ENCODE data around the gene TNNT3.
"Not testable (repeated sequence)": the region's sequence is repeated elsewhere in the genome, so short reads cannot be mapped to it uniquely, and the experiment has no call there.

The TNNT3 gene

DNA sequence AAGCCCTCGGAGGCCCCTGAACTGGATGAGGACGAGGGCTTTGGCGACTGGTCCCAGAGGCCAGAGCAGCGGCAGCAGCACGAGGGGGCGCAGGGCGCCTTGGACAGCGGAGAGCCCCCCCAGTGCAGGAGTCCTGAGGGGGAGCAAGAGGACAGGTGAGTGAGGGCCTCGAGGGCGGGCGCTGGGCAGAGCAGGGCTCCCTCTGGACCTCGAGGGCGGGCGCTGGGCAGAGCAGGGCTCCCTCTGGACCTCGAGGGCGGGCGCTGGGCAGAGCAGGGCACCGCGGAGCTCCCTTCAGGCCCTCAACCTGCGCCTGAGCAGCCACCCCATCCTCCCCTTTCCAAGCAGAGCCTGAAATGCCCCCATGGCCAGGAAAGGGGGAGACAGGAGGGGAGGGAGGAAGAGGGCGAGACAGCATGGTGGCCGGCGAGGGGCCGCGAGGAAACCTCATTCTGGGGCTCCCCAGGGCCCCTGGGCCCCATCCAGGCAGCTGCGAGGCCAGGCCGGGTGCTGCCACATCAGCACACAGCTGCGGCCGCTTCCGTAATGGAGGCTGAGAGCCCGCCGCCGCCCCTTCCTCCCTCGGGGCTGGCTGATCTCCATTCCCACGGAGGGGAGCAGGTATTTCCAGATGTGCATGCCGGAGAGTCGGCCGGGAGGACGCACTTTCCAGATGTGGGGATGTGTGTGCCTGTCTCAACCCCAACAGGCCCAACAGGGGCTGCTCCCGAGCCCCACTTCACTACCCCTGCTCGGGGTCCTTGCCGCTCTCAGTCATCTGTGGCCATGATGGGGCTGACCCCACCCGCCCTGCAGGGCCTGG, 37.9 kb upstream of the TNNT3 start:
- no peak for DNase-seq

DNA sequence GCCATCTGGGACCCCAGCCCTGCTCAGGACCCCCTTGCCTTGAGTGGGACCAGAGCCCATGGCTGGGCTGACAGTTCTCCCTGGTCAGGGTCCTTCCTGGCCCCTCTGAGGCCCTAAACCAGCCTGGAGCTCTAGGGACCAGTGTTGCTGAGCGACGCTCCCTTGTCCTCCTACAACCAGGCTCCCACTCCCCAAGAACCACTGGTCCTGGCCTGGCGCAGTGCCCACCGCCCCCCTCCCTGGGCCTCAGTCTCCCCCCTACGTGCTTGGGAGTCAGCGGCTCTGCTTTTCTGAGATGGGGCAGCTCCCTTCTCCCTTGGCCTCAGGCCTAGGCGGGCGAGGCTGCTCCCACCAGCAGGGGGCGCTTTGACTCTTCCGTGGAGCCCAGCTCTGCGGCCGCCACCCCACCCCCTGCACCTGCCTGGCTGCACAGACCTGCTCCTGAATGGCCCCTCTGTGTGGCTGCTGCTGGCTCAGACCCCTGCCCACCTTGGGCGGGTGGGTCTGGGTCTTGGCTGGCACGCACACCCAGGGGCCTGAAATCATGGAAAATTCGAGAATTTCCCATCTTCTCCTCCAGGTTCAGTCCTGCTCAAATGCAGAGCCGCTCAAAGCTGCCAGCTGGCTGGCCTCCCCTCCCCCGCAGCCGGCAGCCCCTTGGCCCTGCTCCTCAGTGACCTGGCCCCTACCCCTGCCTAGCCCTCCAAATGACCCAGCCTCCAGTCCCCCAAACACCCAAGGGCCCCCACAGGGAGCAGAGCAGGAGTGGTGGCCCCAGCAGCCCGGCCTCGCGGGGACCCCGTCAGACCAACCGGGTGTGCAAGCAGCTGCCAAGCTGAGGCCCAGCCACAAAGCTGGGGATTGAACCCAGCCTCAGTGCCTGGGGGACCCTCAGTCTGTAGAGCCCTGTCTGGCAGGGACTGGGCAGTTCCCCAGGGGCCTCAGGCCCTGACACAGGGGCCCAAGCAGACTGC, 37.0 kb upstream of the TNNT3 start:
- DNase-seq = peak; percentile 46 to 93

DNA sequence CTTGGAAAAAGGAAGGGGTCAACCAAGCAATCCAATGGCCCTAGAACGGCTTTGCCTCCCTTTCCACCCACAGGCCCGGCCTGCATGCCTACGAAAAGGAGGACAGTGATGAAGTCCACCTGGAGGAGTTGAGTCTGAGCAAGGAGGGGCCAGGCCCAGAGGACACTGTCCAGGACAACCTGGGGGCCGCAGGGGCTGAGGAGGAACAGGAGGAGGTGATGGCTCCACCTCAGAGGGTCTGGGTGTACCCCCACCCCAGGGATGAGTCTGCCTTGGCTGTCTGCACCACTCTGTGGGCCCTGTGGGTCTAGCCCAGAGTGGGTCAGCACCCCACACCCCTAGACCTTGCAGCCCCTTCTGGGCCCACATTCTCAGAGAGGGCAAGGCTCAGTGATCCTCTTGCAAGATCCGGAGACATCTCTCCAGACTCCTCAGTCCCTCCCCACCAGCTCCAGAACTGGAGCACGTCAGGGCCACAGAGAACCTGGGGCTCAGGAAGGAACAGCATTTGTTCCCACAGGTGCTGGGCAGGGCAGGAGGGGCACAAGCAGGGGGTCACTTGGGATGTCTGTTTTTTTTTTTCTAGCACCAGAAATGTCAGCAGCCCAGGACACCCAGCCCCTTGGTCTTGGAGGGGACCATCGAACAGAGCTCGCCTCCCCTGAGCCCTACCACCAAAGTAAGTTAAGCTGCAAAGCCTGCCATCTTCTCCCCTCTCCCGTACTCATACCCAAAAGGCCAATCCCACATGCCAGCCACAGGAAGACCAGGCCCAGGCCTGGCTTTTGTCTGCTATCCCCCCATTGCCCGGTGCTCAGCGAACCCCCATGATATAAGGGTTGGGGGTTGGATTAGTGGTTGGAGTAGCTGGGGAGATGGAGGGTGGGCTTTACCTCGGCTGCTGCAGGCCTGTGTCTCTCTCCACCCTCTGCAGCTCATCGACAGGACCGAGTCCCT, 35.9 kb upstream of the TNNT3 start:
- DNase-seq = no peak

DNA sequence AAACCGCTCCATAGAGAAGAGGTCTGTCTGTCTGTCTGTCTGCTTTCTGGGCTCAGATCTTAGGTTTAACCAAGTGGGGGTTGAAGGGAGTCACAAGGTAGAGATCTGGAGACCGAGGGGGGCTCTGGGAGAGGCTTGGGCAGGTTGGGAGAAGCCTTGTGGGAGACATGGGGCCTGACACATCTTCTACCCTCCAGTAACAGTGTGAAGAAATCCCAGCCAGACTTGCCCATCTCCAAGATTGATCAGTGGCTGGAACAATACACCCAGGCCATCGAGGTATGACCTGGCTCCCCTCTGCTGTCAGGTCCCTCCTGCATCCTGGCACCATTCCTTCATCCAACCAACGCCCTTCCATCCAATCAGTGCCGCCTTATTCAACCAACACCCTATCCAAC, 35.2 kb upstream of the TNNT3 start:
- DNase-seq = no peak

DNA sequence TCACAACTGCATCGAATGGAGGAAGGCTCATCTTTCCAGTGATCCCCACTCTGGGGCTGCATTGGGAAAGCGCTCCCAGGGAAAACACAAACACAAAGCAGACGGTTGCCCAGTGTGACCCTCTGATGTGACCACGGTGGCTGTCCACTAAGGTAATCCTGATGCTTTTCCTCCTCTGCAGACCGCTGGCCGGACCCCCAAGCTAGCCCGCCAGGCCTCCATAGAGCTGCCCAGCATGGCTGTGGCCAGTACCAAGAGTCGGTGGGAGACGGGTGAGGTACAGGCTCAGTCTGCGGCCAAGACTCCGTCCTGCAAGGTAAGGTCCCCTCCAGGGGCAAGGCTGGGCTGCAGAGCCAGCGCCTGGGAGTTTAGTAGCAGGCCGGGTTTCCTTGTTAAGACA, 33.0 kb upstream of the TNNT3 start:
- not testable (repeated sequence) for DNase-seq

DNA sequence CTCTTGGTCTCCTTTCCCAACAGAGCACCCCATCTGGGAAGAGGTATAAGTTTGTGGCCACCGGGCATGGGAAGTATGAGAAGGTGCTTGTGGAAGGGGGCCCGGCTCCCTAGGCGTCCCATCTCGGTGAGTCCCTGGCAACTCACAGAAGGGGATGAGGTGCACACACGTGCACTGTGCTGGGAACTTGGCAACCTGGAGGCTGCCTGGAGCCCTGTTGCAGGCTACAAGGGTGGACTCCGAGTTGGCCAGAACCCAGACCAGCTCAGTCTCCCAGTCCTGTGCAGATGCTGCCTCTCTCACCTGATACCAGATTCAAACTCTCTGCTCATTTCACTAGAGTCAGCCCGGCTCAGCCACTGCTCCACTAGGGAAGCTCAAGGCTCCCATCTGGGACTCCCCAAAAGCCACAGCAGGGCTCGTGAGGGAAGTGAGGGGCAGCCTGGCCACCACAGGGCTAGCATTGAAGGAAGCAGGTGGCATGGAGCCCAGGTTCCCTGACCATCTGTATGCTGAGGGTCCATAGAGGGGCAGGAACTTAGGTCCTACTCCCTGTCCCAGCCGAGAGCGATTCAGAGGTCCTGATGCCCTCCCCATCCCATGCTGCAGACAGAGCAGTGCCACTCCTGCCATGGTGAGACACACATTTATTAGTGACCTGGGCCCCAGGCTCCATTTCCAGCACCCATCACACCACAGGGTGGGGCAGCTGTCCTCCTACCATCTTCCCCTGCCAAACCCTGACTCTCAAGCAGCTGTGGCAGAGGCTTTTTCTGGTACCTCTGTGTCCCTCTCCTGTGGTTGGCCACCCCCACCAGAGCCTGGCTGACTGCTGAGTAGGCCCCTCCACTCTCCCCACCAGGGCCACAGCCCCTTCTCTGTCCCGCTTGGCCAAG, 31.8 kb upstream of the TNNT3 start:
- DNase-seq = no peak

DNA sequence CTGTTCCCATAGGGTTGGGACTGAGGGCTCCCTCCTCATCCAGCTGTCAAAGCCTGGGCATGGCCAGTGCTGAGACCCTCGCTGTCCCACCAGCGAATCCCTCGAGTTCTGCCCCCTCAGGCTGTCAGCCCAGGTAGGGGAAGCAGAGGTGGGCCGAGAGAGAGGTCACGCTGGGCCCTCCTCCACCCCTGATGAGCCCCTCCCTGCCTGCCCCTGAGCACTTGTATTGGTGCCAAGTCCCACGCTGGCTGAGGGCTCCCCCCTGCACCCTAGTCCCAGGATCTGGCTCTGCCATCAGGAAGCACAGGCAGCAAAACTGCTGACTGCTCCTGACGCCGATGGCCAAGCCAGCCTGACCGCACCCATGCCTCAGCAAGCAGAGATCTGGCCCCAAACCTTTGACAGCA, 31.2 kb upstream of the TNNT3 start:
- DNase-seq = no peak

DNA sequence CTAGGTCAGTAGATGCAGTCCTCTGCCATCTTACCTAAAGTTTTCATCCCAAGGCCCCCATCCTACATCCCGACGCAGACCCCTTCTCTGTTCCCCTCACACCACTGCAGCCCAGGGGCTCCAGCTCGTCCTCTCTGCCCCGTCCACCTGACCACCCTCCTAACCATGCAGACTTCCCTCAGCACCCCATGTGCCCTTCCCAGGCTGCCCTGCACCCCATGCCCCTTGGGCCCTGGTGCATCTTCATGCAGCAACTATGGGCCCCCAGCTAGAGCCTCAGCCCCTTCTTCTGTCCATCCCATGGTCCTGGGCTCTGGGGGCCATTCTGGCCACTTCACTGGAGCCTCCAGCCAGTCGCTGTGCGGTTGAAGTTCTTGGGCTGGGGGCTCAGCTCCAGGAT, 30.7 kb upstream of the TNNT3 start:
- no peak for DNase-seq

DNA sequence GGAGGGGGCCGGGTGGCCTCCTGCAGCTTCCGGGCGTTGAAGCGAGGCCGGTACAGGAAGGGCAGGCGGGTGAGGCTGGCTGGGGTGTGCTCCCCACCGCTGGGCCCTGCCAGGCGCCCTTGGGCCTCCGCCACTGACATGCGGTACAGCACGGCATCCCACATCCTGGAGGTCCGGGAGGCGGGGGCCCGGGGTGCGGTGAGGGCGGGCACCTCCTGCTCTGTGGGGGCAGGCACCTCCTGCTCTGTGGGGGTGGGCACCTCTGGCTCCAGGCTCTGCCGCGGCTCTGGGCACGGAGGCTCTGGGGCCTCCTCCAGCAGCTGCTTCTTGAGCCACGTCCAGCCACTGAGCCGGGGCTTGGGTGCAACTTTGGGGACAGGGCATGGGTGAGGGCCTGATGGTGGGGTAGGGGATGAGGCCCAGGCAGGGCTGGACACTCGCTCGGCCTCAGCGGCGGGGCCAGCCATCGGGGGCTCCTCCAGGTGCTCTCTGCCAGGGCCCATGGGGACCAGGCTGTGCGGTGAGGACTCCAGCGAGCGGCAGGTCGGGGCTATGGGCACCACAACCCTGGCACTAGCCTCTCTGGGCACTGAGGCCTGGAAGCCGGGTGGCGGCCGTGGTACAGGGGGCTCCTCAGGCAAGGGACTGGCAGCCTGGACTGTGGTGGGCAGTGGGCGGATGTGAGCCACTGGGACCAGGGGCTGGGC, 30.1 kb upstream of the TNNT3 start:
- no peak for DNase-seq

DNA sequence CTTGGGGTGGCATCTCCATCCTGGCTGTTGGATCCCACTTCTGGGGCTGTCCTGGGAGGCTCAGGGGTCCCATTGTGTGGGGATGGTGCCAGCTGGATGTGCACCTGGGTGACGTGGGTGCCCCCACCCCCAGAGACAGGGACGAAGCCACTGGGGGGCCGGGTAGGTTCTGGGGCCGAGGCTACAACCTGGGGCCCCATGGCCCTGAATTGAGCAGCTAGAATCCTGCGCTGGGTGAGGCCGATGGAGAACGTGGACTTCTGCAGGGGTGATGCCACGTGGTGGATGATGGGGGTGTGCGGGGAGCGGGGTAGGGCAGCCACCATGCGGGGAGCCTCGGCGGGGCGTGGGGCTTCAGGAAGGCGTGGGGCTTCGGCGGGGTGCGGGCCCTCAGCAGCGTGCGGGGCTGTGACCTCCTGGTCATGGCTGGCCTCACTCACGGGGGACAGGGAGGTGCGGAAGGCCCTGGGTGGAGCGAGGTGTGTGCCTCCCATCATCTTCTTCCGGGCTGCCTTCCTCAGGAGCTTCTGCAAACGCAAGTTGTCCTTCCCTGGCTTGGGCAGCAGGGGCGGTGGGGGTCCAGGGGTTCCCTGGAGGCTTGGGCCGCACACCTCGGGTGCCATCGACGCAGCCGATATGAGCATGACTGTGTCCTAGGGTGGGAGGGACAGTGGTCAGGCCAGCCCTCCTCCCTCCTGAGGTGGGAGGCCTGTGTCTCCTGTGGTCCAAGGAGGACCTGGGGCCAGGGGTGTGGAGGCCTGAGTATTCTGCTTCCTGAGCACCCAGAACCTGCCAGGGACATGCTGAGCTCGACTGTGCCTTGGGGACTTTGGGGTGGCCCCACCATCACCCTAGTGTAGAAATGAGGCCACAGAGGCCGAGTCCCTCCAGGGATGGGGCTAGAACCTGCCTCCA, 29.3 kb upstream of the TNNT3 start:
- no peak for DNase-seq

DNA sequence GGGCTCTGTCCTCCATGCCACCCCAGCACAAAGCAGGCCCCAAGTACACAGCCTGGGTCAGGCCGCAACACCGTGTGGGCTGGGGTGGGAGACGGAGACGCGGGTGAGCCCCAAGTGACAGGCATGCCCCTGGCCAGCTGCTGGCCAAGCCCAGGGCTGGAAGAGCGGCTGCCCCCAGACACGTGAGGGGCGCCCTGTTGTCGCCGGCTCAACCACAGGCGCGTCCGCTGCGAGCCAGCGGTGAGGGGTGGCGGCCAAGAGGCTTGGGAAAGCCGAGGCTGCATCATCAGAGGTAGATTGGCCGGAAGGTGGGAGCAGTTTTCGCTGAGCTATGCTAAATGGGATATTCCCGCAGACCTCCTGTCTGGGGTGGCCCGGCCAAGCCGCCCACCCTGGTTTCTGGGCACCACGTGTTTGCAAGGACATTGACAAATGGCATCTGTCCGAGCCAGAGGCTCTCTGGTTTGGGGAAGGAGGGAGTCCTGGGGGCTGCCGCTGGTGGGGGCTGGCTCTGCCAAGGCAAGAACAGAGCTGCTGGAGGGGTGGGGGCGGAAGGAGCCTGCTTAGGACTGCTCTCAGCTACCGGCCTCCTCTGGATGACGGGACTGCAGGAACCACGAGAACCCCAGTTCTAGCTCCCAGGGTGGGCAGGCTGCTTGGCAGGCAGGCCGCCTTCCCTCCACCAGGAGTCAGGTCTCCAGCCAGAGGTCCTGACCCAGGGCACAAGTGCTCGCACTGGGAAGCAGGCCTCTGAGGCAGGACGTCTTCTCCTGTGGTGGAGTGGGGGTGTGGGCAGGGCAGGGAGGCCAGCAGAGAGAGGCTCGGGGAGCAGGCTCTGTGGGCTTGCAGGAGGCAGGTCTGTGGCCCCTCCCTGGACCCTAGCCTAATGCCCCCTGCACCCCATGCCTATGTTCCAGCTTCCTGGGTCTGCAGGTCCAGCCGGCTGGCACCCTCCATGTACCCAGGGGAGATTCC, 28.4 kb upstream of the TNNT3 start:
- DNase-seq = no peak

DNA sequence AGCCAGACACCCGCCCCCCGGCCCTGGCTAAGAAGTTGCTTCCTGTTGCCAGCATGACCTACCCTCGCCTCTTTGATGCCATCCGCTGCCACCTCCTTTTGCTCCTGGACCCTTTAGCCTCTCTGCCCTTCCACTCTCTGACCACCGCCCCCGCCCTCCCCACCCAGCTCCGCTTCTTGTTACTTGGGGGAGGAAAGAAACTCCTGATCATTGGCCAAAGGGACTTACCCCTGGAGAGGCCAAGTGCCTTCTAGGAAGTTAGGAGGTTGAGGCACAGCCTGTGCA, 27.7 kb upstream of the TNNT3 start, which contains the start of gene PRR33:
PRR33 (minus strand) TSS at position 65 of the 285 bp plus-strand sequence. CDS start 1,311 bp downstream, outside the sequence.
- no peak for DNase-seq

DNA sequence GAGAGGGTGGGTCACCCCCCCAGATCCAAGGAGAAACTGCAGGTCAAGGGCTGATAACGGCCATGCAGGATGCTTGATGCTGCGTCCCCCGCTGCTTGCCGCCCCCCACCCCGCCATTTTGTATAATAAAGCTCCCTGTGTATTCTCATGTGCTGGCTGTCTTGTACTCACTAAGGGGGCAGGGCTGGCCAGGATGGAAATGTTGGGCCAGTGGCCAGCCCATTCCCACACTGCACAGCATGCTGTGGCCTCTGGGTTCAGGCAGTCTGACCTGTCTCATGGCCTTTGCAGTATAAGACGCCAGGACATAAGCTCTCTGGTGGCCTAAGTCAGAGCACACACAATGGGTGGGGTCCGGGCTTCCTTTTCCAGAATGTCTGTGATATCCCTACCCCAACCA, 27.4 kb upstream of the TNNT3 start:
- DNase-seq = no peak

DNA sequence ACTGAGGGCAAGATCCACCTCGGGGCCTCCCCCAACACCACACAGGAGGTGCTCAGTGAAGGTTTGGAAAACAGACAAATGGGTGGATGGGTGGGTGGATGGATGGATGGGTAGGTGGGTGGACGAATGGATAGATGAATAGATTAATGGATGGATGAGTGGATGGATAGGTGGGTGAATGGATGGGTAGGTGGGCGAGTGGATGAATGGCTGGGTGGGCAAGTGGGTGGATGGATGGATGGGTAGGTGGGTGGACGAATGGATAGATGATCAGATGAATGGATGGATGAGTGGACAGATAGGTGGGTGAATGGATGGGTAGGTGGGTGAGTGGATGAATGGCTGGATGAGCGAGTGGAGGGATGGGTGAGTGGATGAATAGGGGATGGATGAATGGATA, 26.9 kb upstream of the TNNT3 start:
- no peak for DNase-seq

DNA sequence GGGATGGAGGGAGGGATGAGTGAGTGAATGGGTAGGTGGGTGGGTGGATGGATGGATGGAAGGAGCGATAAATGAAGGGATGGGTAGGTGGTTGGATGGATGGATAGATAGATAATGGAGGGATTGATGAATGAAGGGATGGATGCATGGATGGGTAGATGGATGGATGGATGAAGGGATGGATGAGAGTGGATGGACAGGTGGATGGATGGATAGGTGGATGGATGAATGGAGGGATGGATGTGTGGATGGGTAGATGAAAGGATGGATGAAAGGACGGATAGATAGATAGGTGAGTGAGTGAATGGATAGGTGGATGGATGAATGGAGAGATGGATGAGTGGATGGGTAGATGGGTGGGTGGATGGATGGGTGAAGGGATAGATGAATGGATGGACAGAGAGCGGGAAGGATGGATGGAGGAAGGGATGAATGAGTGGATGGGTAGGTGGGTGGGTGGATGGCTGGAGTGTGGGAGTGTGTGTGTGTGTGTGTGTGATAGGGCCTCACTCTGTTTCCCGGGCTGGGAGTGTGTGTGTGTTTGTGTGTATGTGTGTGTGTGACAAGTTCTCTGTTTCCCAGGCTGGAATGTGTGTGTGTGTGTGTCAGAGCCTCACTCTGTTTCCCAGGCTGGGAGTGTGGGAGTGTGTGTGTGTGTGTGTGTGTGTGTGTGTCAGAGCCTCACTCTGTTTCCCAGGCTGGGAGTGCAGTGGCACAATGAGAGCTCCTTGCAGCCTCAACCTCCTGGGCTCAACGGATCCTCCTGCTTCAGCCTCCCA, 25.7 kb upstream of the TNNT3 start:
- DNase-seq = no peak

DNA sequence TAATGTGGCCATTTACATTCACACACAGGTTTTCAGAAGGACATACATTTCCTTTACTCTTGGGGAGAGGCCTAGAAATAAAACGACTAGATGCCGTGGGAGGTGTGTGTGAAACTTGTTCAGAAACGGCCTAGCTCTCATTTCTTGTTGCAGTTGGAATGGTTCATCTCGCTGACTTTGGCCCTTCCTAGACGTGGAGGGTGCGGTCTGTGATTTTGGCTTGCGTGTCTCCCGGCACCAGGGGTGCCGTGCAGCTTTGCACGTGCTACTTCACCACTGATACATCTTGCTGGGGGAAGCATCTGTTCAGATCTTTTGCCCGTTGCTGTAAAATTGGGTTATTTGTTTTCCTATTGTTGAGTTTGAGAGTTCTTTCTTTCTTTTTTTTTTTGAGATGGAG, 24.7 kb upstream of the TNNT3 start:
- DNase-seq = no peak

DNA sequence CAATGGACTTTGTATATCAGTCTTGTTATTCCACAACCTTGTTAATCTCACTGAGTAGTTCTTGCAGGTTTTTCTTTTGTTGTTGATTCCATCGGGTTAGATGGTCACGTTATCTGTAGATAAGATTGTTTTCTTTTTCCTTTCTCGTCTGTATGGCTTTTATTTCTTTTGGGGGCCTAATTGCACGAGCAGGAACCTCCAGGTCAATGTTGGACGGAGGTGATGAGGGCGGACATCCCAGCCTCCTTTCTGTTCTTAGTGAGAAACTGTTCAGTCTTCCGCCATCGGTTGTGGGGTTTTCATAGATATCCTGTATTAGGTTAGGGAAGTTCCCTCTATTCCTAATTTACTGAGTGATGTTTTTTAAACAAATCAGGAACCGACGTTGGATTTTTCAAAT, 23.0 kb upstream of the TNNT3 start:
- no peak for DNase-seq

DNA sequence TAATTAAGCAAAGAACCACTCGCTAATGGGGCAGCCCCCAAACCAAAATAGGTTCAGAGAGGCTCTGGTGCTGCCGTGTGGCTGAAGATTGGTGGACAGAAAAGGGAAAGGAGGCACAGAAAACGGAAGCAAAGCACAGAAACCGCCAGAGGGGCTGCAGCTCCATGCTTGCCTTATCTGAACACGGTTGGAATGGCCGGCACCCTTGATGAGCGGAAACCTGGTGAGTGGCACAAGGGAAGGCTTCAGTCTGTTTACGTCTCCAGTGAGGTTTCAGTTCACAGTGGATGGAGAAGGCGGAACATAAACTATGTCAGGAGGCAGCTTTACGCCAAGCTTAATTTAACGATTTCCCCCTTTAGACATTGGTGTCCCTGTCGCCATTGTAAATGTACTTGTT, 22.6 kb upstream of the TNNT3 start:
- no peak for DNase-seq
